Activated CD8-positive, alpha-beta T cell treated with anti-CD3 and anti-CD28 coated beads for 36 hours (primary cell): ENCODE data around the gene HK2. TPM values are rescaled to one million over a fixed set of nuclear protein-coding genes. Genes with fewer than 3 reads are reported as not detected.

Source experiments
- ATAC-seq: fragments of 200-7000 bp; cut with Tn5 transposase; one replicate; pipeline ENCODE4 v1.10.0; 2021; ENCODE audit warnings: mild to moderate bottlenecking, moderate library complexity
- CTCF ChIA-PET: fragments of 350-600 bp; sonication (Branson Sonifier 250); formaldehyde crosslinking; loops from one replicate; lab custom pipeline; 2021; ENCODE audit warnings: antibody characterized with exemption; lab: Charles Lee
- POLR2A ChIA-PET: fragments of 350-600 bp; sonication (Branson Sonifier 250); formaldehyde crosslinking; loops from one replicate; lab custom pipeline; 2021; ENCODE audit warnings: antibody characterized with exemption; lab: Charles Lee
- DNase-seq: peaks from one replicate; pipeline ENCODE4 v3.0.0-alpha.2; 2020
- H3K27ac Mint-ChIP-seq: one replicate; pipeline ENCODE4 v1.8.0; 2021; ENCODE audit warnings: mild to moderate bottlenecking, mixed read lengths
- H3K27me3 Mint-ChIP-seq: one replicate; pipeline ENCODE4 v1.8.0; 2021; ENCODE audit warnings: mixed read lengths
- H3K36me3 Mint-ChIP-seq: one replicate; pipeline ENCODE4 v1.8.0; 2021; ENCODE audit warnings: low read depth, mixed read lengths
- H3K4me1 Mint-ChIP-seq: one replicate; pipeline ENCODE4 v1.8.0; 2021; ENCODE audit warnings: low read depth, mixed read lengths
- H3K4me3 Mint-ChIP-seq: one replicate; pipeline ENCODE4 v1.8.0; 2021; ENCODE audit warnings: mild to moderate bottlenecking, moderate library complexity, mixed read lengths
- H3K9me3 Mint-ChIP-seq: one replicate; pipeline ENCODE4 v1.8.0; 2021; ENCODE audit warnings: mixed read lengths
- CTCF ChIP-seq: fragments of 200-600 bp; IDR thresholded peaks from one replicate; pipeline ENCODE4 v1.8.0; 2022; ENCODE audit warnings: antibody characterized with exemption, mild to moderate bottlenecking
- intact Hi-C: fragments of 100-400 bp; cut with micrococcal nuclease; formaldehyde crosslinking; loops from one replicate; pipeline ENCODE4 v1.10.0; 2022
- total RNA-seq, 2 experiments: library from RNA; stranded (reverse); gene quantifications; one replicate each; pipeline ENCODE4 v1.2.3, GENCODE V29; 2021

HK2 gene
- total RNA-seq, 2 experiments from 2014 or later, result 121 to 124 TPM

- Mint-ChIP-seq H3K36me3 (peaks cover 79% of the 10 kb centered on the region), H3K9me3 (no peaks in the 10 kb centered on the region), H3K27ac (no peak overlapping the region), H3K4me3 (no peak overlapping the region), H3K4me1 (no peaks in the 10 kb centered on the region), H3K27me3 (no peaks in the 10 kb centered on the region)
- TF ChIP-seq CTCF, result no peak
- intact Hi-C loops, result loop anchor here (2.0 kb wide), 1 partner anchor 163 kb away; no protein-coding TSS in a partner anchor
- ATAC-seq (no peak), DNase-seq (no peak)
- POLR2A ChIA-PET, result interaction anchor here (1.5 kb wide), 1 partner anchor 8 kb away, joined by 4 read pairs; no protein-coding TSS in a partner anchor
- CTCF ChIA-PET, result interaction anchor here (1.0 to 4.2 kb wide), 7 partner anchors 41 to 280 kb away, joined by 3 to 65 read pairs (median 4); partner anchors contain the start of genes HK2 and SEMA4F
These were observed 44.0 kb downstream of the HK2 start for GRCh38 chr2:74877781-74878433.

GRCh38 chr2:74878551-74878950 lies 44.6 kb downstream of the HK2 start:
- Mint-ChIP-seq H3K9me3 (no peaks in the 10 kb centered on the region), H3K27me3 (no peaks in the 10 kb centered on the region), H3K27ac (no peak overlapping the region), H3K36me3 (peaks cover 80% of the 10 kb centered on the region), H3K4me3 (no peak overlapping the region), H3K4me1 (no peaks in the 10 kb centered on the region)
- ChIA-PET POLR2A (interaction anchor here (1.0 kb wide), 1 partner anchor 43 kb away, joined by 3 read pairs; no protein-coding TSS in a partner anchor), CTCF (no interaction called here)
- no peak for TF ChIP-seq CTCF
- DNase-seq (no peak), ATAC-seq (no peak)
- intact Hi-C loops, result no loop called here

- intact Hi-C loops, result no loop called here
- ChIA-PET POLR2A (interaction anchor here (0.7 to 0.9 kb wide), 2 partner anchors 11 to 168 kb away, joined by 3 read pairs; no protein-coding TSS in a partner anchor), CTCF (interaction anchor here (1.0 to 1.3 kb wide), 2 partner anchors 43 to 166 kb away, joined by 3 to 4 read pairs; no protein-coding TSS in a partner anchor)
- no peak overlapping the region for H3K4me3 Mint-ChIP-seq
- no peak for TF ChIP-seq CTCF
- H3K27ac Mint-ChIP-seq, result no peak overlapping the region
- no peaks in the 10 kb centered on the region for H3K27me3 Mint-ChIP-seq
- H3K4me1 Mint-ChIP-seq, result no peaks in the 10 kb centered on the region
- peaks cover 81% of the 10 kb centered on the region for H3K36me3 Mint-ChIP-seq
- DNase-seq (no peak), ATAC-seq (no peak)
- H3K9me3 Mint-ChIP-seq, result no peaks in the 10 kb centered on the region
These were observed 46.3 kb downstream of the HK2 start for GRCh38 chr2:74880054-74880728.

- intact Hi-C loops, result no loop called here
- DNase-seq, result no peak
- no peaks in the 10 kb centered on the region for H3K27me3 Mint-ChIP-seq
- CTCF ChIA-PET, result interaction anchor here (1.0 kb wide), 1 partner anchor 167 kb away, joined by 4 read pairs; no protein-coding TSS in a partner anchor
- H3K4me1 Mint-ChIP-seq, result no peaks in the 10 kb centered on the region
- H3K4me3 Mint-ChIP-seq, result no peak overlapping the region
- H3K9me3 Mint-ChIP-seq, result no peaks in the 10 kb centered on the region
- no peak for TF ChIP-seq CTCF
- no peak overlapping the region for H3K27ac Mint-ChIP-seq
- ATAC-seq, result no peak
- peaks cover 81% of the 10 kb centered on the region for H3K36me3 Mint-ChIP-seq
- POLR2A ChIA-PET, result interaction anchor here (0.9 kb wide), 1 partner anchor 10 kb away, joined by 3 read pairs; no protein-coding TSS in a partner anchor
These were observed 47.2 kb downstream of the HK2 start for GRCh38 chr2:74881176-74881575.
